ENCODE results near the gene NHS.
"Not testable (repeated sequence)": the region's sequence is repeated elsewhere in the genome, so short reads cannot be mapped to it uniquely, and the experiment has no call there.

The NHS gene

DNA sequence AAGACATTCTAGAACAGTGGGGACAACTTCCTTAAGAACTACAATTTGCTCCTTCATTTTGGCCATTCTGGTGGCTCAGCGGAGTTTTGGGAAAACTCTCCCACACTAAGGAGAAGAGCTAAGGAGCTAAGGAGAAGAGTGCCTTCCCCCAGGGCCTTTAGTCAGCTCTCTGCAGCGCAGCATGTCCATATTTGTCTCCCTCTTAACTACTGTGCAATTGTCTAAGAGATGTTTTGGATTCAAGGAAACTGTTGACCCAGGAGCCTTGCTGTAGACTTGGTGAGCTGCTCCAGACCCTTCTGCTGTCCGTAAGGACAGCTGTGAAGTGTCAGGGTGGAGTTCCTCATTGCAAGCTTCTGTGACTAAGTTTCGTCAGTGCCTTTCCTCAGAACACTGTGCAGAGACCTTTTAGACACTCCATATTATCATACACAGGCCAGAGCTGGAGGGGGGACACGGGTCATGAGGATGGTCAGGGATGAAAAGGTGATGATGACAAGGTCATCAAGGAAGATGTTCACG lies 179.0 kb downstream of the NHS start:
- no peak for DNase-seq

DNA sequence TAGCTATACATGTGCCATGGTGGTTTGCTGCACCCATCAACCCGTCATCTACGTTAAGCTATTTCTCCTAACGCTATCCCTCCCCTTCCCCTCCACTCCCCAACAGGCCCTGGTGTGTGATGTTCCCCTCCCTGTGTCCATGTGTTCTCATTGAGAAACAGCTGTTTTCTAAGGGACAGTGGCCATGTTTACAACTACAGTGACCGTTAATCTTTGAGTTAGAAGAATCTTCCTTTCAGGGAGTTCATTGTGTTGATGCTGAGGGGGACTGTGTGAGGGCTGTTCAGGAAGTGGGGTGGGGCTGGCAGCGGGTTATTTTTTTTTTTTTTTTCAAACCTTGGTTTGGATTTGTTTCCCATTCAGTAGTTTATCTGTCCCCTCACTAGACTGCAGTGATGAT lies 179.9 kb downstream of the NHS start:
- DNase-seq = no peak

DNA sequence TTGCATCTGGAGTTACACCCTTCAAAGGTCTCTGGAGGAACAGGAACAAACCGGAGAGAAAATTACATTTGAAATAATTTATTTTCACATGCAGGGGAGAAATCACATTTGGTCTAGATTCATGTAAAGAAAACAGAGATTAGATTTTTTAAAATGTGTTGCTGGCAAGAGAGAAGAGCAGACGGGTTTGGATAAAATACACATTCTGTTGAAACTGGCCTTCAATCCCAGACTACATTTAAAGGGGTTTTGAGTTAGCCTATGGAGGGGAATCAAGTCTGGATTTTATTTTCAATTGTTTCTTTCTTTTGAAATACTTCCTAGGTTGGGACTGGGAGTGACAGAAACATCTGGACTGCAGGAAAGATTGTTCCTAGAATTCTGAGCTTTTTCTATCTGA lies 180.8 kb downstream of the NHS start:
- no peak for DNase-seq

DNA sequence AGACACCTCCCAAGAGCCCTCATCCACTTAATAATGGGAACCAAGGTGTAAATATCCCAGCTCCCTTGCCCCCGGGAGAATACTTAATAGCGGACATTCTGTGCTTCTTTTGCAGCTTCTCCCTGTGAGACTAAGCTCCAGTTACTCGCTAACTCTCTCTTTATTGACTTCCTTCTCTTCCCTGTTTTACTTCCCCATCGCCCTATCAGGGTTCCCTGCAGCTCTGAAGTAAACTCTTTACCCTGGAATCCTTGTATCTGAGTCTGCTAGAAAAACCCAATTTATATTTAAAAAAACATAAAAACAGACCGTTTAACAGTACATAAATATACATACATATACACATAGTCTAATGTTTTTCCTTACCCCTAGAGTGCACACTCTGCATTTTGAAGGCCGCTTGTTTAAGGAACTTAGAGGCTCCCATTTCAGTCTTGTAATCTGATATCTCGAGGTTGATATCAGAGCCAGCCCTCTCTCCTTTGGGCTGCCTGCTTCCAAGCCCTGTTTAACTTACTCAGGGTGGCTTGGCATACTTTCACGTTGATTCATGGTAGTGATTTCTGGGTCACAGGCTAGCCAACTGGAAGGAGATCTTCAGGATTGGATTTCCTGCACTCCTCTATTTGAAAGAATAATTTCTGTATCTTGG lies 184.9 kb downstream of the NHS start:
- no peak for DNase-seq

DNA sequence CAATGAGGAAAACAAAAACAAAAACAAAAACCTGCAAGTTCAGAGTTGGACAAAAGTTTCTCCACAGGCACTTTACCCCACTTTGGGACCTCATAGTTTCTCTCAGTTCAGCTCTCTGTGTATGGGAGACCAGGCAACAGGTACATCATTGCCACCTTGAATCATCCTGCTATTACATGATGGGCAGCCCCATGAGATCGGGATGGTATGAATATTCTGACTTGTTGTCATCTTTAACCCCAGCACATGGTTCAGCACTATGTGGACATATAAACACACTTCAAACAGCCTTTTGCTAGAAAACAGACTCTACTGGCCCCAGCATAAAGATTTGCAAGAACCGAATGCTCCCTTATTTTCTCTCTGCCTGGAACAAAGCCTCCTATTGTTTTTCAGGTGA lies 185.4 kb downstream of the NHS start:
- DNase-seq = no peak

DNA sequence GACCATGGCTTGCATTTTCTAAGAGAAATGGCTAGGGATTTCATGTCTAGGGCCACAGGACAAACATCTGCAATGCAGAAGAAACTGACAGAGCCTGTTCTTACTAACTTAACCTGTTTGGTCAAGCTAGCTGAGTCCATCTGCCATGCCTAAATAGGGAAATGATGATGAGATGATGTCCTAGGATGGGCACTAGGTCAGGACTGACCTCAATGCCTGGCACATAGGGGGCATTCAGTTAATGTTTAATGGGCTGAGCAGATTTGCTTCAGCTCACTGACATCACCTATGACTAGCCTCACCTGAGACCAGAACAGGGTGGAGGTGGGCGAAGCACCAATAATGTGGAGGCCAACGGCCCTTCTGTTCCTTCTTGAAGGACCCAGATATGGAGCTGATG lies 188.1 kb downstream of the NHS start:
- no peak for DNase-seq

DNA sequence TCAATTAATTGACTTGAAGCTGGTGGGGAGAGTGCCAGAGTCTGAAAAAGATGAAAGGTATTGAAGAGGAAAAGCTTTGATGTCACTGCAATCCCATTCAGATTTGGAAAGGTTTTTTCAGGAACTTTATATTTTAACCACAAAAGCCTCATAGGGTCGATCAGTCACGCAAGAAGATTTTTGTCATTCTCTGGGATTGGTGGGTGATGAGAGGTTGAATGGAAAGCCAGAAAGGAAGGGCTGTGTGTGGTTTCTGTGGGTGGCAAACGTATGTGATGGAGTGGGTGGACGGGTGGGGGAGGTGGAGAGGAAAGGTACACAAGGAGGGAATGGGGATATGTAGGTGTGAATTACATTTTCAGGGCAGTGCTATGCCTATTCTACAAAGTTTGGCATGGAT lies 188.5 kb downstream of the NHS start:
- DNase-seq = no peak

DNA sequence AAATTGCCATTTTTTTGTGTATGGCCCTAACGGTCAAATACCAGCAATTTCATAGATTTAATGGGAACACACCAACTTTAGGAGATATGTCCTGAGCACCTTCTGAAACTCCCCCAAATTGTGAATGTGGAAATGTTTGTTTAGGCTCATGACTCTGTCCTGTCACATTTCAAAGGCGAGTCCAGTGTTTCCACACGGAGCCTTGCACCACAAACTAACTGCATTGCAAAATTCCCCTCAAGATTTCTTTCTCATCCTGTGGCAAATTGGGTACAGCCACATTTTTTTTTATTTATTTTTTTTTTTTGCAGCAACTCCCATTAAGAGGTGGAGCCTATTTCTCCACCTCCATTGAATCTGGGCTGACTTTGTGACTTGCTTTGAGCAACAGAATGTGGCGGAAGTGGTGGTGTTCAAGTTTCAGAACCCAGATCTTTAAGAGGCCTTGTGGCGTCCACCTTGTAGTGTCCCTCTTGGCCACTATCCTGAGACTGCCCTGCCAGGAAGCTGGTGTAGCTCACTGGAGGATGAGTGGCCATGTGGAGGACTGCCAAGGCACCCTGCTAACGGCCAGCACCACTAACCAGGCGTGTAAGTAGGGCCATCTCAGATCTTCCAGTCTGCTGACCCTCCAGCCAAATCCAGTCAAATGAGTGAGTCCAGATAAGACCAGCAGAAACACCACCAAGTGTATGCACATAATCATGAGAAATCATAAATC lies 189.8 kb downstream of the NHS start:
- DNase-seq = no peak

DNA sequence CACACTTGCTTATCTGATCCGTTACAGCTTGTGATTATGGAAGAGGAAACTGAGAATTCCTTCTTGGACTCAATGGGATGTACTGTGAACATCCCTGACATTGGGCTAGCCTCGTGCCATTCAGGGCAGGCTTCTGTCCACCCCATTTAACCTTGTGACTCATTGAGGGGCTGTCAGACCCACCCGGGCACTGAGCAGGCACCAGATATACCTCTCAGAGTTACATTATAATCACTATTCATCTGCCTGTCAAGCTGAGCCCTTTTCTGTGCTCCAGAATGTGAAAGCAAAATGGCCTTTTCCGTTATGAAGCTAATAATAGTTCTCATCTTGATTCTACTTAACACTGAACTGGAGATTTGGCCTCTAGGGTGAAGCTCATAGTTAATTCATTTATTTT lies 191.7 kb downstream of the NHS start:
- no peak for DNase-seq

DNA sequence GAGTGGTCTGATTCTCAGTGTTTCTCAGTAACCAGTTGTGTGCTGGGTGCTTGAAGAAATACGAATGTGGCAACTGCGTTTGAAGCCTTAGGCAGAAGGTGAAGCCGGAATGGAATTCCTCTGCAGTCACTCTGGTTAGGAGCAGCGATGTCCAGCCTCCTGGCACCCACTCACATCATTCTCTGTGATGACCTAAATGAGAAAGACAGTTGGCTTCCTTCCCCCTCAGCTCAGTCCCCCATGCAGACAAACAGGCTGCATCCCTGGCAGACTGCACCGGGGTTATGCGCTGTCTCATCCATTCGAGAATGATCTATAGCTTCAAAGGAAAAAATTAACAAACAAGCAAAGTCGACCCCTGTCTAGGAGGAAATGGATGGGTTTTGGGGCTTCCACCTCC lies 192.2 kb downstream of the NHS start:
- DNase-seq = no peak

DNA sequence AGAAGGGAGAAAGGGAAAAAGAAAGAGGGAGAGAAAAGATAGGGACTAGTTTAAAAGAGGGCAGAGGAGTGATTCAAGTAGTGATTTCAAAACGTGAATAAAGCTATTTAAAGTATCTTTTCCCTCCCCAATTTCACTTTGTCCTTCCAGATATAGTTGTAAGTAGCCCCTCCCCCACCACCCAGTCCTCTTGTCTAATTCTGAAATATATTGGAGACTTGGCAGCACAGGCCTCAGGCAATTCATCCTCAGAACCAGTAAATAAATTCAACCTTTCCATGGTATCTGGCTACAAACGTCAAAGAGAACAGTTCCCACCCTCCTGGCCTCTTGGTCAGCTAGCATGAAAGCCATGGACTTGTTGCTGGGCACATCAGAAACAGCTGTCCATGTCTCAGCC lies 192.8 kb downstream of the NHS start:
- no peak for DNase-seq

DNA sequence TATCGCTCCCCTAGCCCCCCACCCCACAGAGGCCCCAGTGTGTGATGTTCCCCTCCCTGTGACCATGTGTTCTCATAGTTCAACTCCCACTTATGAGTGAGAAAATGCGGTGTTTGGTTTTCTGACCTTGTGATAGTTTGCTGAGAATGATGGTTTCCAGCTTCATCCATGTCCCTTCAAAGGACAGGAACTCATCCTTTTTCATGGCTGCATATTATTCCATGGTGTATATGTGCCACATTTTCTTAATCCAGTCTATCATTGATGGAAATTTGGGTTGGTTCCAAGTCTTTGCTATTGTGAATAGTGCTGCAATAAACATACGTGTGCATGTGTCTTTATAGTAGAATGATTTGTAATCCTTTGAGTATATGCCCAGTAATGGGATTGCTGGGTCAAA lies 193.8 kb downstream of the NHS start:
- DNase-seq = not testable (repeated sequence)

DNA sequence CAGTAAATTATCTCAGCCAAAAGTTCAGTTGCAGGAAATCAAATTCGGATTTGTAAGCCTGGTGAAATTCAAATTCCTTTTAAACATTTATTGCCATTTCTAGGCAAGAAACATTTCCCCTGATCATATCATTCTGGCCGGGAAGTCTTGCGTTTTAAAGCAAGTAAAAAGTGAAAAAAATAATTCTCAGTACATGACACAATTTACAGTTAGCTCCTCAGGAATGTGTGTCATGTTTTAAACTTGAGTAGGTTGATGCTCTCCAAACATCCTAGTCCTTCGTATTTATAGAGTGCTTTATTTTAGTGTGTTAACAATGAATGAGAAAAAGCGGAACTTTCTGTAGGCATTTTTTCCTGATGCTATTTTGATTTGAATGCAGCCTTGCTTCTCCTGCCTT lies 204.0 kb downstream of the NHS start:
- no peak for DNase-seq

DNA sequence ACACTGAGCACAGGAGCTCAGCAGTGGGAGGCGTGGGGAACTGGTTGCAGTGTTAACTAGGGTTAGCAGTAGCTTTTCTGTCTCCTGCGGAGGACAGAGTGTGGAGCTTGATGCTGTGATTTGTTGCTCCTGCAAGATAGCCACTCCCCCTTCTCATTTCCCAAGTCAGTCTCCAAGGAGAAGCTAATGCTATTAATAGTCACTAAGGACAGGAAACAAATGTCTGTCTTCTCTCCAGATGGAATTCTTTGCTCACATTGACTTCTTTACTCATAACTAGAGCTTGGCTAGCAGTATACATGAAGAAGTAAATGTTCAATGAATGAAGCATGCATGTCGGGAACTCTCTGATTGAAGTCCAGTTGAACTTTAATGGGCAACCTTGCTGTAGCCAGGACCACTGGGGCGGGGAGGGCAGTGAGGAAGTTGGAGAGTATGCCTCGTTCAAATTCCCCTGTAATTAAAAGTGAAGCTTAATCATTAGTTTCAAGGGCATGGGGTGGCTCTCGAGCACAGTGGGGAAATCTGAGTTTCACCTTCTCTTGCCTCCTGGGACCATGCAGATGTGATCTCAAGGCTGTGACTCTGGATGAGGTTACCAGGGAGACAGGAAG lies 205.6 kb downstream of the NHS start:
- DNase-seq = no peak

DNA sequence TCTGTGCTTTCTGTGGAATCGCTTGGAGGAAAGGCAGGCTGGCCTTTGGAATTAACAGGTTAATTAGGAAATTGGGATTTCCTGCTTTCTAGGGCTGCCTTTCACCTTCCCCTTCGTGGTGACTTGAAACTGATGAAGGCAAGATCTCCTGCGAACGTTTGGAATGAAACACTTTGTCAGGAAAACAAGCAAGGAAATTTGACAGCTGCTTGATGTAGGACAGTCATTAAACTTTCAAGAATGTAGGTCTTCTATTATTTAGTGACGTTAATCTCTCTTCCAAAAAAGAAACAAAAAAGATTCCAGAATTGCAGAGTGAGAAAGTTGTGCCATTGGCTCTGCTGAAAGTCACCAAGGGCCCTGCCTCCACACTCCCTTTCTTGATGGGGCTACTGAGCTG lies 206.6 kb downstream of the NHS start:
- no peak for DNase-seq

DNA sequence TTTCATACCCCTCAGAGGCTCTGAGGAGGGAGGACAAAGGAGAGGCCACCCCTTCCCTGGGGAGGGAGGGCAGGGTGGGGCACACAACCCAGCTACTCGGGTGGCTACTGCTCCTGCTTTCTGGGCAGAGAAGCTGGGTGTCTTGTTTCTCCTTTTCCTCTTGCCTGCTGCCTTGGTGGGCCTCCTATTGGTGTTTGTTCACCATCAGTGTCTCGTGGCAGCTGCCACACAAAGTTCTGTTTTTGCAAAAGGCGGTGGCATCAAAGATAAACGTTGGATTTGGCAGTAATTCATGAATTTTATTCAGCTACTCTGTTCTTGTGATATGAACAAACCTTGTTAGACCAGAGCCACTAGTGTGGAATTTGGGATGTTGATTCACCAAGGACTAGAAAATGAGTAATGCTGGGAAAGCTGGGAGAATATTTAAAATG lies 209.3 kb downstream of the NHS start:
- DNase-seq = no peak

DNA sequence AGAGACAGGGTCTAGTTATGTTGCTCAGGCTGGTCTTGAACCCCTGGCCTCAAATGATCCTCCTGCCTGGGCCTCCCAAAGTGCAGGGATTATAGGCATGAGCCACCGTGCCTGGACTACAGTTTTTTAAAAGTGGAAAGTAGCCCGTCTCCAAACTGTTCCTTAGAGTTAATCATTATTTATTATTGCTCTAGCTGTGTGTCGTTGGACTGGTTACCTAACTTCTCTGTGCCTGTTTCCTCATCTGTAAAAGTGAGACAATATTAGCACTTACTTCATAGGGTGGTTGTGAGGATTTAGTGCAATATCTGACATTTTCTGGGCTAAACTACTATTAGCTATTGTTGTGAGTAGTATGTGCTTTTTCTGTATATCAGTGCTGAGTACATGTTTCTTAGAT lies 210.0 kb downstream of the NHS start:
- DNase-seq = no peak

DNA sequence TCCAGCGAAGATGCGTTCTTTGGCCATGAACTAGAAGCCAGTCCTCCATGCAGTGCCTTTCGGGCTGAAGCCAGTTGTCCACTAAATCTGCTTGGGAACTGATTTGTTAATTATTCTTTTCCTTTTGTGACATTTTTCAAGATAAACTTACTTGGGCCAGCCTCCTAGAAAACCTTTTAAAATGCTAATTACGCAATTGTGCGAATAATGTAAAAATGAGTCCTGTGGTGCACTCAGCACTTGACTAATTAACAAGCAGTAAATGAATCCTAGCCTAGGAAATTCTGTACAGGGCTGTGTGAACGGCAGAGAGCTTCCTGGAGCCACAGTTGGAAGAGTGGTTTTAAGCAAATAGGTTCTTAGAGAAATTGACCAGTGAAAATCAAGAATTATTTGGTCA lies 212.4 kb downstream of the NHS start:
- DNase-seq = no peak

DNA sequence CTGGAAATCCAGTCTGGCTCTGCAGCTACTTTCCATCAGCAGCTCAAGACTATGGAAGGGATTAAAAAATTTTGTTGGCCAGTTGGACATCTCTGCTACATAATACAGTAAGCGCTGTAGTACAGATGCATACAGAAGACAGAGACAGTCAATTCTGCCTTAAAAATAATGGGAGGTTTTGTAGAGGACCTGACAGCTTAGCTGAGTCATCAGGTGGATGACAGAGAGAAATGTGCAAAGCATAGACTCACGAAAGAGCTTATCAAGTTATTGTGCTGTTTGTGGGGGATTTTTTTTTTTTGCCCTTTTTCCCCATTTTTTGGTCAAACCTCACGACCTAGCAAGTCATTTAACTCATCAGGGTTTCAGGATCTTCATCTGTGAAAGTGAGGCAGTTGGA lies 213.3 kb downstream of the NHS start:
- DNase-seq = no peak

DNA sequence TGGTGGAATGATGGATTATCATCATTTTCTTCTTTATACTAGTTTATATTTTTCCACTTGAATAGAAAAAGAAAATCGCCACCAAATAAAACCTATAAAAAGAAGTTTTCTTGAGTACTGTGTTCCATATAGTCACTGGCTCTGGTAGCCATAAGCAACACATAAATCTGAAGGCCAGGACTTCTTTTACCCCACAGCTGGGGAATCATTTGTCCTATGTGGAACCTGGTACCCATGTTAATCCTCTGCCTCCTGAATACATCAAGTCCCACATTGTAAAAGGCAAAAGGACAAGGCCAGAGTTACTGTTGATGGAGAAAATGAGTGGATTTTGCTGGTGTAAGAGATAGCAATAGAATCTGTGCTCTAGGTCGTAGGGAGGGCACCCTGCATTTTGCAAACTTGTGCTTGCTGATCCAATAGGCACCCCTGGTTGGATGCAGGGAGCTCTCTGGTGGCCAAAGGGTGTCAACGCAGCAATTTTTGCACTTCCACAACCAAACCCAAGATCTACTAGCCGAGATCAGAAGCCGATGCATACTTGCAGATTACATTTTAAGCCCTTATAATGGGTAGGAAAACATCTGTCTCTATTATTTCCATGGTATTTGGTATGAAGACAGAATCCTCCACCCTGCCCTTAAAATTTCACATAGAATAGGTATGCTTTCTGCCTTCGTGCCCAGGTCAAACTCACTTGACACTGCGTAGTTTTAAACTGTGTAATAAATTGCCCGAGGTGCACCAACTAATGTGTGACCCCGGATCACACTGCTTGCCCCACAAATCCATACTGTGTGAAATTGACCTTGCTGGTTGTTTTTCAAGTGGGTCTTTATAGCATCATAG lies 216.1 kb downstream of the NHS start:
- DNase-seq = peak; percentile 7 to 52

DNA sequence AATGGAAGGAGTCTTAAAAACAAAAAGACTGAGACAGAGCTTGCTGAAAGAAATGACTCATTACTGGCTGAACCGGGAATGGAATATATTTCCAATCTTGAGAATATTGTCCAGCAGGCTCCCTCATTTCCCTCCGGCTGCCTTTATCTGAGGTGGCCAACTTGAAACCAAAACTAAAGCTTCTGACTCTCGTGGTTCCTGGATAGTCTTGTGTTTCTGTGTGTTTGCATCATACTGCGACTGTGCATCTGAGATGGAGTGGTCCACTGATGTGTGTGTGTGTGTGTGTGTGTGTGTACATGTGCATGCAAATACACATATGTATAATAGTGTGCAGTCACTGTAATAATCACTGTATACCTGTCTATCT lies 216.7 kb downstream of the NHS start:
- DNase-seq = no peak

DNA sequence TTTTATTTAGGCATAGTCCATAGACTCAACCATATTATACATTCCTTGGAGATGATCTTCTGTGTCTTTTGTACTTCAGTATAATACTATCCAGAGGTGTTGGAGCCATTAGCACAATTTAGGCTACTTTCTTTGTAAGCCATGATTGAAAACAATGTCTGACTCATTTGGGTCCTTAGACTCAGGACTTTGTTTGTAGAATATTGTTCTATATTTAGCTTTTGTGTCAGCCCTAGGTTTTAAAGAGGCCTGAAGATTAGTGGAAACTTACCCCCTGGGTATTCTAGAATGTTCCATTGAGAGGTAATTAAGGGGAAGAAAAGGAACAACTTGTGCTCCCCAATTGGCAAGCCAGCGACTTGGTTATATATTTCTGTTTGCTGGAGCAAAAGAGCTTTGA lies 217.1 kb downstream of the NHS start:
- no peak for DNase-seq

DNA sequence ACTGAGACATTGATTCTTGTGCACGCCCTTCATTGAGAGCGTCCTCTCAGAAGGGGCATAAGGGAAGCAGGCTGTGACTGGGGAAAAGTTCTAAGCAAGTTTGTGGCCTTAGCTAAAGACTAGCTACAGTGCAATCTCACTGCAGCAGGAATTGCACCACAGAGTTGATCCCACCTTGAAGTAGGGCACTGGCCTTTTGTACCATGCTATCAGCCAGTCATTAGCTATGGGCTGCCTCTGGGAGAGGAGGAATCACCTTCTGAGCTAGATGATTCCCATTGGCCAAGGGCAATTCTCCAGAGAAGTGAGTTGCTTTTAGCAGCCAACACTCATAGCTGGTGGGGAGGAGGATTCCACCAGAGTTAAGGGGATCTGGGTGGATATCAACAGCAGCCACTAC lies 219.7 kb downstream of the NHS start:
- no peak for DNase-seq

Data from NCI-H446 (cell line).